ENCODE data around the gene PITPNB. TPM values are rescaled to one million over a fixed set of nuclear protein-coding genes. Genes with fewer than 3 reads are reported as not detected.

Gene PITPNB
- total RNA-seq, 1 experiment from 2014 or later, result 82.6 TPM

DNA sequence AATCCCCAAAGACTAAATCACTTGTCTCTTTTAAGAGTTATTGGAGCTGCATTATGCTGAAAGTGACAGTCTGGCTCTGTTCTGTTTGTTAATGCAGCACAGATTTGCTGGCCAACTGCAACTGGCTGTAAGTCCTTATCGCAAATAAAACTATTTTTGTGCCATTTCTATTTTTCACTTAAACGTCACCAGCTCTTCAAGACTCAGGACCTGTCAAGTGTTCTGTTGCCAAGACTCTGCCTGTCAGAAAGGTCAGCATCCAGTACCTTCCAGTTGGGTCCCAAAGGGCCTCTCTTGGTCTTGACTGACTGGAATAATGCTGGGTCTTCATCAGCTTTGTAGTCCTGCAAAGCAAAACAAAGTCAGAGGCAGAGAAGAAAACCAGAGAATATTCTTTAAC, 45.6 kb downstream of the PITPNB start:
- H4K20me1 ChIP-seq (ENCODE audit: insufficient read depth), result peaks cover 9% of the 10 kb centered on the region; the same call in 1 of the 2 replicates
- H3K4me3 ChIP-seq (replicated peaks in 1 of 2; ENCODE audit: low read depth in 1 of 2, low read length in 2 of 2), result no peak overlapping the region
- BruUV-seq (replicated peaks), result no TSS peak
- ATAC-seq (no peak), DNase-seq (ENCODE audit: low read depth, low spot score) (no peak)
- peaks cover 70% of the 10 kb centered on the region for H3K79me2 ChIP-seq (ENCODE audit: insufficient read depth, low read length)
- H3K27ac ChIP-seq (ENCODE audit: low read depth, low read length), result no peak overlapping the region
- intact Hi-C loops (cut with micrococcal nuclease), result no loop called here
- no peaks in the 10 kb centered on the region for H3K27me3 ChIP-seq (ENCODE audit: insufficient read depth, low read length)
- no peaks in the 10 kb centered on the region for H3K9me2 ChIP-seq (ENCODE audit: insufficient read depth)
- ChIA-PET CTCF (interaction anchor here (0.9 kb wide), 1 partner anchor 10 kb away, joined by 3 read pairs; no protein-coding TSS in a partner anchor), RAD21 (ENCODE audit: low non-redundant PET in 1 of 2, low total read pairs in 2 of 2, uncharacterized antibody in 2 of 2, unreplicated experiment in 2 of 2) (no interaction called here), POLR2A (no interaction called here)
- H2AFZ ChIP-seq (ENCODE audit: low read depth, low read length, poor library complexity, severe bottlenecking), result no peak overlapping the region
- H3K9ac ChIP-seq (ENCODE audit: low read length), result no peak overlapping the region
- H3K4me1 ChIP-seq (ENCODE audit: control insufficient read depth in 1 of 2, insufficient read depth in 2 of 2, low read length in 2 of 2), result no peaks in the 10 kb centered on the region
- H3K4me2 ChIP-seq (ENCODE audit: low read length), result no peak overlapping the region
- H3K9me3 ChIP-seq (ENCODE audit: control insufficient read depth in 1 of 2, insufficient read depth in 1 of 2, low read depth in 1 of 2, low read length in 2 of 2), result no peaks in the 10 kb centered on the region
- no peak for TF ChIP-seq EZH2phosphoT487 (IDR thresholded peaks at IDR 0.05; ENCODE audit: borderline replicate concordance)
- TF ChIP-seq, protein P1, sequence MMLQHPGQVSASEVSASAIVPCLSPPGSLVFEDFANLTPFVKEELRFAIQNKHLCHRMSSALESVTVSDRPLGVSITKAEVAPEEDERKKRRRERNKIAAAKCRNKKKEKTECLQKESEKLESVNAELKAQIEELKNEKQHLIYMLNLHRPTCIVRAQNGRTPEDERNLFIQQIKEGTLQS (IDR thresholded peaks at IDR 0.05), result no peak
- TF ChIP-seq, protein P2, sequence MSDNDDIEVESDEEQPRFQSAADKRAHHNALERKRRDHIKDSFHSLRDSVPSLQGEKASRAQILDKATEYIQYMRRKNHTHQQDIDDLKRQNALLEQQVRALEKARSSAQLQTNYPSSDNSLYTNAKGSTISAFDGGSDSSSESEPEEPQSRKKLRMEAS (IDR thresholded peaks at IDR 0.05), result no peak
- TF ChIP-seq ELF1 (IDR thresholded peaks at IDR 0.05; ENCODE audit: borderline replicate concordance, low read depth), result no peak
- TF ChIP-seq EGR1 (IDR thresholded peaks at IDR 0.05; ENCODE audit: low read depth), result no peak
- no peak for TF ChIP-seq CBX3 (IDR thresholded peaks at IDR 0.05; ENCODE audit: low read depth)
- TF ChIP-seq TCF7L2 (IDR thresholded peaks at IDR 0.05; ENCODE audit: borderline replicate concordance, extremely low read depth, insufficient read depth, insufficient read length), result no peak
- TF ChIP-seq FOSL1 (IDR thresholded peaks at IDR 0.05; ENCODE audit: low read depth), result no peak
- TF ChIP-seq ZNF274 (IDR thresholded peaks at IDR 0.05; ENCODE audit: low read depth, low read length), result no peak
- H3K36me3 ChIP-seq (ENCODE audit: control insufficient read depth in 1 of 2, insufficient read depth in 2 of 2, low read length in 2 of 2), result peaks cover 20 to 21% of the 10 kb centered on the region in 2 experiments; a peak in 3 of 4 replicates

DNA sequence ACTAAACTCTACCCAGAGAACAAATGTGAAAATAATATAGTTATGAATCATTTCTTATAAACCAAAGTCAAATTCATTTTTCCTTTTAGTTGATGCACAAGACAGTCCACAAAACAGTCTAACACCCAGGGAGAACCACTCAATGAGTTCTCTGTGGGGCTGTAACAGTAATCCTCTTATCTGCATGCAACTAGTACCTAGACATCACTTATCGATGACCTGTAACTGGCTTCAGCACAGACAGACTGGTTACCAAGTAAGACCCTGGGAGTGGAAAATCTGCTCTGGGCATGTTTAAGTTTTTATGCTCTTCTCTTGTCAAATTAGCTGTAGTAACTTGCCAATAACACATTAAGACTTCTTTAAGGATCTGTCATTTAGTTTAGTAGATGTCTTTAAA, 46.6 kb downstream of the PITPNB start:
- Histone ChIP-seq H3K36me3 (ENCODE audit: control insufficient read depth in 1 of 2, insufficient read depth in 2 of 2, low read length in 2 of 2) (peaks cover 13 to 21% of the 10 kb centered on the region in 2 experiments; a peak in 3 of 4 replicates), H4K20me1 (ENCODE audit: insufficient read depth) (peaks cover 6% of the 10 kb centered on the region; the same call in 1 of the 2 replicates), H3K27ac (ENCODE audit: low read depth, low read length) (no peak overlapping the region), H3K9me2 (ENCODE audit: insufficient read depth) (no peaks in the 10 kb centered on the region), H2AFZ (ENCODE audit: low read depth, low read length, poor library complexity, severe bottlenecking) (no peak overlapping the region), H3K4me2 (ENCODE audit: low read length) (no peak overlapping the region), H3K9me3 (ENCODE audit: control insufficient read depth in 1 of 2, insufficient read depth in 1 of 2, low read depth in 1 of 2, low read length in 2 of 2) (no peaks in the 10 kb centered on the region), H3K27me3 (ENCODE audit: insufficient read depth, low read length) (no peaks in the 10 kb centered on the region), H3K79me2 (ENCODE audit: insufficient read depth, low read length) (peaks cover 70% of the 10 kb centered on the region), H3K4me1 (ENCODE audit: control insufficient read depth in 1 of 2, insufficient read depth in 2 of 2, low read length in 2 of 2) (no peaks in the 10 kb centered on the region), H3K4me3 (replicated peaks in 1 of 2; ENCODE audit: low read depth in 1 of 2, low read length in 2 of 2) (no peak overlapping the region), H3K9ac (ENCODE audit: low read length) (no peak overlapping the region)
- CTCF ChIA-PET, result interaction anchor here (0.9 kb wide), 1 partner anchor 12 kb away, joined by 3 read pairs; no protein-coding TSS in a partner anchor
- RAD21 ChIA-PET (ENCODE audit: low non-redundant PET in 1 of 2, low total read pairs in 2 of 2, uncharacterized antibody in 2 of 2, unreplicated experiment in 2 of 2), result no interaction called here
- no peak for ATAC-seq
- no TSS peak for BruUV-seq (replicated peaks)
- no peak for DNase-seq (ENCODE audit: low read depth, low spot score)
- intact Hi-C loops (cut with micrococcal nuclease), result no loop called here
- POLR2A ChIA-PET, result no interaction called here
- TF ChIP-seq POLR2A (IDR thresholded peaks at IDR 0.05; ENCODE audit: borderline replicate concordance, extremely low read depth, insufficient read depth, insufficient read length) (no peak), CBX3 (IDR thresholded peaks at IDR 0.05; ENCODE audit: low read depth) (no peak)

Data from HCT116 (cell line).